HG03571 (cell line): ENCODE data around the gene SPNS3.

Experiments
- ATAC-seq: cut with Tn5 transposase; IDR thresholded peaks from one replicate; pipeline ENCODE4 v1.9.1; 2021; ENCODE audit not compliant: unreplicated experiment

SPNS3 gene, protein sequence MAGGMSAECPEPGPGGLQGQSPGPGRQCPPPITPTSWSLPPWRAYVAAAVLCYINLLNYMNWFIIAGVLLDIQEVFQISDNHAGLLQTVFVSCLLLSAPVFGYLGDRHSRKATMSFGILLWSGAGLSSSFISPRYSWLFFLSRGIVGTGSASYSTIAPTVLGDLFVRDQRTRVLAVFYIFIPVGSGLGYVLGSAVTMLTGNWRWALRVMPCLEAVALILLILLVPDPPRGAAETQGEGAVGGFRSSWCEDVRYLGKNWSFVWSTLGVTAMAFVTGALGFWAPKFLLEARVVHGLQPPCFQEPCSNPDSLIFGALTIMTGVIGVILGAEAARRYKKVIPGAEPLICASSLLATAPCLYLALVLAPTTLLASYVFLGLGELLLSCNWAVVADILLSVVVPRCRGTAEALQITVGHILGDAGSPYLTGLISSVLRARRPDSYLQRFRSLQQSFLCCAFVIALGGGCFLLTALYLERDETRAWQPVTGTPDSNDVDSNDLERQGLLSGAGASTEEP

DNA sequence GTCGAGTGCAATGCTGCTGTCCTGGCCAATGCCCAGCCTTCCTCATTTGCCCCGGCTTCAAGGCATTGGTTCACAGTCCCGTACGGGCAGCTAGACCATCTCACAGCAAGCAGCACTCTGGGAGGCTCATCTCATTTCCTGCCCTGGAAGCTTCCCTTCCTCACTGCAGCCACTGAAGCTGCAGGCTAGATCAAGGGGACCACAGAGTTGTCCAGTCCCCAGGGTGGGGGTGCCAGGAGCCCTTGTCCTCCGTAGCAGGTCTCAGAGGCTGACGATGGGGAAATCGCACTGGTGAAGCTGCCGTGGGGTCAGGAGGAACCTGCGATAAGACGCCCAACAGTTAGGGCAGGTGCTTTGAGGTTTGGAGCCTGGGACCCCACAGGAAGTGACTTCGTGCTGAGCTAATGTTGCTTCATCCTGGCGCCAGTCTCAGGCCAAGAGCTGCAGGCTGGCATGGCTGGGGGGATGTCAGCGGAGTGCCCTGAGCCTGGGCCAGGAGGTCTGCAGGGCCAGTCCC is at the start of gene SPNS3:
SPNS3 (plus strand) TSS at position 426 of the 517 bp plus-strand sequence; CDS start at position 454, 28 bp downstream.
- ATAC-seq = no peak

DNA sequence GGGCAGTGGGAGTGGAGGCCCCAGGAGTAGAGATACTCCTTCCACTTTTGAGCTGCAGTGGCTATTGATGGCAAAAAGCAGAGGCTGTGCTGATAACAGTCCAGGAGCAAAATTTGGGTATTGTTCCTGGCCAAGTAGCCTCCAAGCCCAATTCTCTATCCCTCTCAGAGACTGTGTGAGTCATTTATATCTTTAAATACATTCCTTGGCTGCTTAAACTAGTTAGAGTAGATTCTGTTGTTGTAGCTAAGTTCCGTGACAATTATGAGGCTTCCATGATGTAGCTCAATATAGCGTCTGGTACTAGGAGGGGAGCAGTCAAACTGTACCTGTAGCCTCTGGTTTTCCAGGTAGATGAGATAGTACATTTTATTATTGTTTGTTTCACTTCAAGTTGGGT is 47.3 kb upstream of the SPNS3 start:
- ATAC-seq = no peak

DNA sequence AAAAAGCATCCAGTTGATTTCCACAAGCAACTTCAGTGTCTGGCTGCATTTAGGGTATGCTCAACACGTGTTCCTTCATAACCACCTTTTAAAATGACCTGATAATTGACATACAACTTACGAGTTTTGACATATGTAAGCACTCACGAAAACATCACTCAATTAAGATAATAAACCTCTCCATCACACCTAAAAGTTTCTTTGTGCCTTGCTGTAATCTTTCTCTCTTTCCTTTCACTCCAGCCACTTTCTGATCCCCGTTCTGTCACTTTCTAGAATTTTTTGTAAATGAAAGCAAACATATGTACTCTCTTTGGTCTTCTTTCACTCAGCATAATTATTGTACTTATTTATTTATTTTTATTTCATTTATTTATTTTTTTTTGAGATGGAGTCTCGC is 46.6 kb upstream of the SPNS3 start:
- no peak for ATAC-seq

DNA sequence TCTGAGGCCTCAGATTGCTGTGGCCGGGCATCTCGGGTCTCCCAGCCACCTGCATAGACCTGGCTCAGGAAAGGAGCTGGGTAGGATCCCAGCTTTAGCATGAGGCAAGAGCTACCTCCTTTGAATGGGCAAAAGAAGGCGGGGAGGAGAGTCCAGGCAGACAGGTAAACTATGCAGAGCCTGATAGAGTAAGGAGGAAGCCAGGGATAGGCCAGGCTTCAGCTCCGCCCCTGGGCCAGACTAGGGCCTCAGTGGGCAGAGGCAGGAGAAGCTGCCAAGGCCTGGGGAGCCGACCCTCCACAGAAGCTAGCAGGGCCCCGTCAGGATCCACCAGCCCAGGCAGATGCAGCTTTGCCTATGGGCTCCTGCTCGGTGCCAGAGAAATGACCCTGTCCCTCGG is 44.7 kb upstream of the SPNS3 start:
- no peak for ATAC-seq

DNA sequence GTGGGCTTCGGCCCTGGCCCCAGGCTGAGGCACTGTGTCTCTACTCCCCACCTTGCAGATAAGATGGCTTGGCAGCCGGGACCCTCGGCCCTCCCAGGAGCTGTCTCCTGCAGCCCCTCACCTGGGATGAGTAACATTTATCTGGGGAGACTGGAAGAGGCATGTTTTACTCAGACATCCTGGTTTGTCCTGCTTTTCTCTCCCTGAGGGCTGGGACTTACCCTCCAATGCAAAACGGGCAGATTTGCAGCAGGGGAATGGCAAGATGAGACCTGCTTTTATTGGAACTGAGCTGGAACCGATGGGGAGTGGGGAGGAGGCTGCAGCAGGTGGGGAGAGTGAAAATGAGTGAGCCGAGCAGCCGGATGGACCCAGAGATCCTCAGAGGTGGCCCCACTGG is 39.9 kb upstream of the SPNS3 start:
- no peak for ATAC-seq

DNA sequence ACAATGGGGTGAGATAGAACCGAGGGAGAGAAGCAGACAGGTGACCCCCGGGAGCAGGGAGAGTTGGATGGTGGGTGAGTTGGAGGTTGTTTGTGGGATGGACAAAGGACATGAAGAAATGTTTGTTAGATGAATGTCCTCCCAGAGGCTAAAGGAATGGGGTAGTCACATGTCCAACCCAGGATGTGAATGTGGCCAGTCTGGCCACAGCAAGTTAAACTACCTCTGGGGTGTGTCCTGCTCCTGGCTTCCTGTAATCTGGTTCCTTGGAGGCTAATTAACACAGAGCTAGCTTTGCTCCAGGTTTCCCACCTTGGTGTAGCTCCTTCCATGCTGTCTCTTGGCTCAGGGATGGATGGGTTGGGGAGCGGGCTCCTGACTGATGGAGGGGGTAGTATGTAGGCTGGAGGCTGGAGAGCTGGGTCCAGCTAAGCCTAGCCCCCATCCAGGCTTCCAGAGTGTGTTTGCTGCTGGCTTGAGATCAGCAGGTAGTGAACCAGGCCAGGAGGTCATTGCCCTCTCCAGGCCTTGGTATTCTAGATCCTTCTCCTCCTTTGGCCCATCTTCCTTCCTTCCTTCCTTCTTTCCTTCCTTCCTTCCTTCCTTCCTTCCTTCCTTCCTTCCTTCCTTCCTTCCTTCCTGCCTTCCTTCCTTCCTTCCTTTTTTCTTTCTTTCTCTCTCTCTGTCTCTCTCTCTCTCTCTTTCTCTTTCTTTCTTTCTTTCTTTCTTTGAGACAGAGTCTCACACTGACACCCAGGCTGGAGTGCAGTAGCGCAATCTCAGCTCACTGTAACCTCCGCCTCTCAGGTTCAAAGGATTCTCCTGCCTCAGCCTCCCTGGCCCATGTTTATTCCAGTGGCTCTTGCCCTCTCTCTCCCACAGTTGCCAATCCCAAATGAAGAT is 39.3 kb upstream of the SPNS3 start:
- ATAC-seq = no peak

DNA sequence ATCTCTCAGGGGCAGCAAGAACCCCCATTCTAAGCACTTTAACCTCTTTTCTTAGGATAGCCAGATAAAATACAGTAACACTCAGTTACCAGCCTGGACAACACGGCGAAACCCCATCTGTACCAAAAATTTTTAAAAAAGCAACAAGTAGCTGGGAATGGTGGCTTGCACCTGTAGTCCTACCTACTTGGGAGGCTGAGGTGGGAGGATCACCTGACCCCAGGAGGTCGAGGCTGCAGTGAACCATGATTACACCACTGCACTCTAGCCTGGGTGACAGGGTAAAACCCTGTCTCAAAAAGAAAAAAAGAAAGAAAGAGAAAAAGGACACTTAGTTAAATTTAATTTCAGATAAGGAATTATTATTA is 38.6 kb upstream of the SPNS3 start:
- ATAC-seq = no peak

DNA sequence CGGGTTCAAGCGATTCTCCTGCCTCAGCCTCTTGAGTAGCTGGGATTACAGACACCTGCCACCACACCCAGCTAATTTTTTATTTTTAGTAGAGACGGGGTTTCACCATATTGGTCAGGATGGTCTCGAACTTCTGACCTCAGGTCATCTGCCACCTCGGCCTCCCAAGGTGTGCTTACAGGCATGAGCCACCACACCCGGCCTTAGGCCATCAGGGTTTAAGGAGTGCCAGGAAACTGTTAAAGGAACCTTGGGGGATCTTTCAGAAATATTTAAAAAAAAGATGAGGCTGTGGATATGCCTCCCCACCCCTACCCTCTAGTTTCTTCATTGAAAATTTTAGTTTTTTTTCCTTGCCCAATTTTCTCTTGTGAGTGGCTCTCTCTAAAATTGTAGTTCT is 35.9 kb upstream of the SPNS3 start:
- no peak for ATAC-seq

DNA sequence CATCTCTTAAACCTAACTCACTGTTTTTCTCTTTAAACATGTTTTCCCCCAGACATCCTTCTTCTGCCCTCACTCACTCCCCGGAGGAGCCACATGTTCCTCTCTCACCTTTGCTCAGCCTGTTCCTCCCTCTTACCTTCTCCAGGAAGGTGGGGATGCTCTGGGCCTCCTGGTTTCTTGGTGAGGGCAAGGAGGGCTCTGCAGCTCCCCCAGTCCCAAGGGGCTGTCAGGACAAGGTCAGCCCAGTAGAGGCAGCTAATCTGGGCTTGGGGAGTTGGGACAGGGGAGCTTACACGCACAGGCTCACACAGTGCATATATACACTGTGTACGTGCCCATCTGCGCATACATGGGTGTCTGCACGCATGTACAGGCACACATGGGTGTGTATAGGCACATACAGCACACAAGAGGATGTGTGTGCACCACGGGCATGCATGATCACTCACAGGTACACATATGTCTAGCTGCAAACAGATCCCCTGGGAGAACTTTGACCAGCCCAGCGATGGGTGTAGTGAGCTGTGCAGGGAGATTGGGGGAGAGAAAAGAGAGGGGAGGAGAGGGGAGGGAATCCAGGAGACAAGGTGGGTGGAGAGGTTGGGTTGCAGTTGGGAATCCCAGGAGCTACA is 28.6 kb upstream of the SPNS3 start:
- ATAC-seq = no peak

DNA sequence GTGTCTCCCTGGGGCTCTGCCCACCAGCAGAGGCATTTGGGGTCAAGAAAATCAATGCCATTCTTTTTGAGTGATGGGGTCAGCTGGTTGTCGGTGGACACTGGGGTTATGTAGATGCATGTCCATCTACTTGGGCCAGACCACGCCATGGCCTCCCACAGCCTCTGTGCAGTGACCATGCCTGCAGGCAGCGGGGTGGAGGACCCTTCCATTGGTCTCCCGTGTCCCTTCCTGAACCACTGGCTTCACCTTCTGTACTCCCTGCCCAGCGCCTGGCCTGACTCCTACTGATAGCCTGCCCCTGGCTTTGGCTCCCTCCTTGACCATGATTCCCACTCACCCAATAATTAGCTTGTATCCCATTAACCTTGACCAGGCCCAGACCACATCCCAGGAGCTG is 28.0 kb upstream of the SPNS3 start:
- ATAC-seq = no peak

DNA sequence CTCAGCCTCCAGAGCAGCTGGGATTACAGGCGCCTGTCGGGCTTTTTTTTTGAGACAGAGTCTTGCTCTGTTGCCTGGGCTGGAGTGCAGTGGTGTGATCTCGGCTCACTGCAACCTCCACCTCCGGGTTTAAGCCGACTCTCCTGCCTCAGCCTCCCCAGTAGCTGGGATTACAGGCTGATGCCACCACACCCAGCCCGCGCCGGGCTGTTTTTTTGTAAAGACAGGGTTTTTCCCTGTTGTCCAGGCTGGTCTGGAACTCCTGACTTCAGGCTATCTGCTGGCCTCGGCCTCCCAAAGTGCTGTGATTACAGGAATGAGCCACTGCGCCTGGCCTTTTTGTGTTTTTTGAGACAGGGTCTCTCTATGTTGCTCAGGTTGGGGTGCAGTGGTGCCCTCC is 27.4 kb upstream of the SPNS3 start:
- ATAC-seq = no peak

DNA sequence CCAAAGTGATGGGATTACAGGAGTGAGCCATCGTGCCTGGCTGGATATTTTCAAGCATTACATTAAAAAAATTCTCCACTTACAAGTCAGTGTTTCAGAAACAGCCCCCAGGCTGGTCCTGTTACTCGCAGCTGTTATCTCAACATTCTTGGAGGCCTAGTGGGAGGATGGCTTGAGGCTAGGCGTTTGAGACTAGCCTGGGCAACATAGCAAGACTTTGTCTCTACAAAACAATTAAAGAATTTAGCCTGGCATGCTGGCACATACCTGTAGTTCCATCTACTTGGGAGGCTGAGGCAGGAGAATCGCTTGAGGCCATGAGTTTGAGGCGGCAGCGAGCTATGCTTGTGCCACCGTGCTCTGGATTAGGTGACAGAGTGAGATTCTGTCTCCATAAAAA is 26.5 kb upstream of the SPNS3 start:
- ATAC-seq = no peak

DNA sequence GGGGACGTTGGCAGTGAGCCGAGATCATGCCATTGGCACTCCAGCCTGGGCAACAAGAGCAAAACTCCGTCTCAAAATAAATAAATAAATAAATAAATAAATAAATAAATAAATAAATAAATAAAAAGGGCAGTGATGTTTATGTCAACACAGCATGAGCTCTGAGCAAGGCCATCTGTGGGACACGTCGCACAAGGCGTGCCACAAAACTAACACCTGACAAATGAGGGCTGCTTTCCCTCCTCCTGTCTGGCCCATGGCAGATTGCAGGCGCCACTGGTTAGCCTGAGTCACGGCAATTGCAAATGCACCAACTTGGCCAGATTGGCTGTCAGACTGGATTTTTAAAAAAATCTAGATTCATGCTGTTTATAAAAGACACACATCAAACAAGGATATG is 25.9 kb upstream of the SPNS3 start:
- ATAC-seq = no peak

DNA sequence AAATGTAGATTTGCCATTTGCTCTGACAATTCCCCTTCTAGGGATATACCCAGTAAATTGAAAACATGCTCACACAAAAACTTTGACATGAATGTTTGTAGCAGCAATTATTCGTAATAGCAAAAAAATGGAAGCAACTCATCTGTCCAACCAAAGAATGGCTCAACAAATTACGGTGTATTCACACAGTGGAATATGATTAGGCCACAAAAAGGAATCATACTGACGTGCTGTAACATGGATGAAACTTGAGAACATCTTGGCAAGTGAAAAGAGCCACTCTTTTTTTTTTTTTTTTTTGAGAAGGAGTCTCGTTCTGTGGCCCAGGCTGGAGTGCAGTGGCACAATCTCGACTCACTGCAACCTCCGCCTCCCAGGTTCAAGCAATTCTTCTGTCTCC is 24.1 kb upstream of the SPNS3 start:
- ATAC-seq = no peak

DNA sequence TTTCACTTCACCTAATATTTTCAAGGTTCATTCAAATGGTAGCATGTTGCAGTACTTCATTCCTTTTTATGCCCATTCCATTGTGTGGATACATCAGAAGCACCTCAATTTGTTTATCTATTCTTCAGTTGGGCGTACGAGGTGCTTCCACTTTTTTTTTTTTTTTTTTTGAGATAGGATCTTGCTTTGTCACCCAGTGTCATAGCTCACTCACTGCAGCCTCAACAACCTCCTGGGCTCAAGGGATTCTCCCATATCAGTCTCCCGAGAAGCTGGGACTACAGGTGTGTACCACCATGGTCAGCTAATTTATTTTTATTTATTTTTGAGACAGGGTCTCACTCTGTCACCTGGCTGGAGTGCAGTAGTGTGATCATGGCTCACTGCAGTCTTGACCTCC is 22.5 kb upstream of the SPNS3 start:
- no peak for ATAC-seq

DNA sequence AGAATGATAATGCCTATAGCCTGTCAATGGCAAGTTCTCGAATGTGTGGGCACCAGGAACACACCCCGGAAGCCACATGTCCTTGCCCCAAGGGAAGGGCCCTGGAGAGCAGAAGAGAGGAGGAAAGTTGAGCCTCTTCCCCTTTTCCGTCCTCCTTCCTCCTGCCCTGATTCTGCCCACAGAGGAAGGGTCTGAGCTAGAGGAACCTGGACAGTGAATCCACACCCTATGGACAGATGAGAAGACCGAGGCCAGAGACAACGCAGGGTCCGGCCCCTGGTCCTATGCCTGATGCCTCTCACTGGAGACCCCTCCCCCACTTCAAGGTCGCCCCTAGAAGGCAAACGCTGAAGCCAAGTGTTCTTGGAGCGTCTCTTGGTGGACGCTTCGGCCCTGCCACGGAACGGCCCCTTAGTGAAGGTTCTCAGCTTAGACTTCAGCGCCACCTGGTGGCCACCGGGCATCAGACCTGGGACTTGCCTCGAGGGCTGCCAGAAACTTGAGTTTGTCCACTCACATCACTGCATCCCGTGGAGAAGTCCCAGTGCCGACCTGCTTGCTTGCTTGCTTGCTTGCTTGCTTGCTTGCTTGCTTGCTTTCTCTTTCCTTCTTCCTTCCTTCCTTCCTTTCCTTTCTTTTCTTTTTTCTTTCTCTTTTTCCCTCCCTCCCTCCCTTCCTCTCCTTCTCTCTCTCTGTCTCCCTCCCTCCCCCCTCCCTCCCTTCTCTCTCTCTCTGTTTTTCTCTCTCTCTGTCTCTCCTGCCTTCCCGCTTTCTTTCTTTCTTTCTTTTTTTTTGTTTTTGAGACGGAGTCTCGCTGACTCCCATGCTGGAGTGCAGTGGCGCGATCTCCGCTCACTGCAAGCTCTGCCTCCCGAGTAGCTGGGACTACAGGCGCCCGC is 20.6 kb upstream of the SPNS3 start:
- ATAC-seq = peak; percentile 61

DNA sequence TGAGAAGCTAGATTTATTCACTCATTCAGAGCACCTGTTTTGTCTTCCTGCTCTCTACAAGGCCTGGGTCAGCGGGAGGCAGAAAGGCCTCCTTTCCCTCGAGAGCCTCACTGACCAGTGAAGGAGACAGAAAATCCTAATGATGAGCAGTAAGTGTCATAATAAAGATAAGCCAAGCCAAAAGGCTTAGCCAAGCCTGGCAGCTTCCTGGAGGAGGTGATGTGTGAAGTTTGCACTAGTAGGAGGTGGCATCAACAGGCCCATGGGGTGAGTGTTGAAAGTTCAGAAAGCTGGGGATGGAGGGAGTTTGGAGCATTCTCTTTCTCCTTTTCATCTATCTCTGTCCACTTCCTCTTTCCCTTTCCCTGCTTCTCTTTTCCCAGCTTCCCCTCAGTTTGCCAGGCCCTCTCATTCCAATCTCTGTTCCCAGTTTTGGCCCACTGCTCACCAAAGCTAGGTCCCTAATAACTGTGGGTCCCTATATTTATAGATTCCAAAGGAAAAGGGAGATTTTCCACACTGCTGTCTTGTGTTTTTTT is 16.5 kb upstream of the SPNS3 start:
- no peak for ATAC-seq

DNA sequence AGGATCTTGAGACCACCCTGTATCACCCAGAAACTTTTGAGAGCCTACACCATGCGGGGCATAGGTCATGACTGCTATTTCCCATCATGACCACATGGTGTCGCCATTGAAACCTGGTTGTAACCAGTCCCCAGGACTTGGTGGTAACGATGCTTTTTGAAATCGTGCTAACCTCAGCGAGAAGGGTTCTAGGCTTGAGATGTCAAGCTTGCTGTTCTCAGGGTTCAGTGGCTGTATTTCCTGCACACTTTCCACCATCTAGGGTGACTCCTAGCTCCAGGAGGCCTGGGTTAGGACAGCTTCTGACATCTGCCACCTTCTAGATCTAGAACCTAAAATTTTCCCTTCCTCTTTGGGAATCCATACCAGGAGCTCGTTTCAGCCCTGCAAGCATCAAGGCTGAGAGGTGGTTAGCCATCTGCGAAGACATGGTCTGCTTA is 13.0 kb upstream of the SPNS3 start:
- peak; percentile 51 for ATAC-seq

DNA sequence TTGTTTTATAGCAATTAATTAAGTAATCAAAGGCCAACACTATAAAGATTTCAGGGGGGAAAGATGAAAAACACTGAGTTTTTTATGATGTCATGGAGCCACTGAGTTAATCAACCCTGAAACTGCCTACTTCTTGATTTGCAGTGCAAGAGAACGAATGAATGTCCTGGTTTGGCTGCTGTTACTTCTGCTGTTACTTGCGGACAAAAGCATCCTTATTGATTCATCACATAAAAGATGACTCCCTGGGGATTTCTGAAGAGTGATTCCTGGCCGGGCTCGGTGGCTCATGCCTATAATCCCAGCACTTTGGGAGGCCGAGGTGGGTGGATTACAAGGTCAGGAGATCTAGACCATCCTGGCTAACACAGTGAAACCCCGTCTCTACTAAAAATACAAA is 10.9 kb upstream of the SPNS3 start:
- ATAC-seq = no peak

DNA sequence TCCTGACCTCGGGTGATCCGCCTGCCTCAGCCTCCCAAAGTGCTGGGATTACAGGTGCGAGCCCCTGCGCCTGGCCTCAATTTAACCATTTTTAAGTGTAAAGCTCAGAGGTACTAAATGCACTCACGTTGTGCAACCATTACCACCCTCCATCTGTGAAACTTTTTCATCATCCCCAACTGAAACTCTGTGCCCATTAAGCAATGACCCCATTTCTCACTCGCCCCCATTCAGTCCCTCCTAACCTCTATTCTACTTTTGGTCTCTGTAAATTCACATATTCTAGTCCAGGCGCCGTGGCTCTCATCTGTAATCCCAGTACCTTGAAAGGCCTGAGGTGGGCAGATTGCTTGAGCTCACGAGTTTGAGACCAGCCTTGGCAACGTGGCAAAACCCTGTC is 8.3 kb upstream of the SPNS3 start:
- ATAC-seq = no peak
